ENCODE data around the gene ZIC2. TPM values are rescaled to one million over a fixed set of nuclear protein-coding genes. Genes with fewer than 3 reads are reported as not detected.

The ZIC2 gene
- total and polyA plus RNA-seq, 5 donors from 2014 or later = not detected

- Histone ChIP-seq H3K36me3 (ENCODE audit: control insufficient read depth, insufficient read depth, low read length) (no peaks in the 10 kb centered on the region), H3K27ac (ENCODE audit: insufficient read depth, low read length, poor library complexity, severe bottlenecking) (no peak overlapping the region), H3K4me3 (ENCODE audit: low read depth, low read length) (no peak overlapping the region), H3K4me1 (ENCODE audit: control insufficient read depth, insufficient read depth, low read length, poor library complexity, severe bottlenecking) (peaks cover 56% of the 10 kb centered on the region), H3K27me3 (ENCODE audit: control insufficient read depth, insufficient read depth, low read length) (peaks cover 48% of the 10 kb centered on the region), H3K9me3 (ENCODE audit: control insufficient read depth in 2 of 2, low read length in 2 of 2) (peaks cover 10 to 41% of the 10 kb centered on the region in 2 experiments)
- no peak for ATAC-seq (ENCODE audit: low read depth in 2 of 2)
- Mint-ChIP-seq H3K27ac (no peak overlapping the region), H3K36me3 (no peaks in the 10 kb centered on the region), H3K9me3 (peaks cover 0 to 27% (median 4%) of the 10 kb centered on the region in 7 donors), H3K4me1 (peaks cover 9 to 51% (median 22%) of the 10 kb centered on the region in 4 donors), H3K27me3 (peaks cover 85% of the 10 kb centered on the region), H3K4me3 (peak overlapping the region in 2 of 4 donors; percentile 7 to 88)
- DNase-seq = no peak
Measured at GRCh38 chr13:99986741-99987140, 5.2 kb downstream of the ZIC2 start.

DNA sequence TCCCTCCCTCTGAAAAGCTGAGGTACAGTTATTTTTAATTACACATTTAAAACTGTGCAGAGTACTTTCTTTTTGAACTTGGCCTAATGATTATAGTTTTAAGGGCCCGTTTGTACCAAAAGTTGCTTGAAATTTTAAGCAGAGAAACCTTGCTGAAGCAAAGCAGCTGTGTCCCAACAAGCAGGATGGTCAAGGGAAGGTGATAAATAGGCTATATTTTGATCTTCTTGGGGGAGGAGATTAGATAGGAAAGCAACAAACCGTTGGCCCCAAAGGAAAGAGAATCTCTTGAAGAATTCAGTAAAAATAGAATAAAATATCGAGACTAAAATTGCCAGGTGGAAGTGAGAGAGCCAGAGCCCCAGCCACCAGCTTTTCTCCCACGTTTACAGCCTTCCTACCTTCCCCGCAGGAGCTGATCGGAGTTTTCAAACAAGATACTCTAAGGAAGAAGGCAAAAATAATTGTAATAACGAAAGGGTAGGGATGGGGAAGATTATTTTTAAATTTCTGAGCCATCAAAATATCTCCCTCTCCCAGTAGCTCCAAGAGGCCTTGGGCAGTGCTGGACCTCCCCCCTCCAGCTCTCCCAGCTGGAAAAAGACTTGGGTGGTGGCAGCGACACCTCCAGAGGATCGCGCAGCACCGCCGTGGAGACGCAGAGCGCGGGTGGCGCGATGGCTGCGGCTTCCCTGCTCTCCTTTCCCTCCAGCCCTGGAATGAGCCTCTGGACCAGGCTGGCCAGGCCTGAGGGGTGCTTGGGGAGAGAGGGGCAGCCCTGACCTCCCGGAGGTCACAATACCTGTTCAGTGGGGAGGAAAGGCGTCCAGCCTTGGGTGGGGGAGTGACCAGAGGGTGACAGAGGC, 5.8 kb downstream of the ZIC2 start:
- H3K27me3 Mint-ChIP-seq = peaks cover 92% of the 10 kb centered on the region
- peaks cover 9 to 55% (median 24%) of the 10 kb centered on the region in 4 donors for H3K4me1 Mint-ChIP-seq
- H3K36me3 Mint-ChIP-seq = no peaks in the 10 kb centered on the region
- Histone ChIP-seq H3K4me3 (ENCODE audit: low read depth, low read length) (no peak overlapping the region), H3K9me3 (ENCODE audit: control insufficient read depth in 2 of 2, low read length in 2 of 2) (peaks cover 10 to 47% of the 10 kb centered on the region in 2 experiments), H3K27me3 (ENCODE audit: control insufficient read depth, insufficient read depth, low read length) (peaks cover 54% of the 10 kb centered on the region), H3K36me3 (ENCODE audit: control insufficient read depth, insufficient read depth, low read length) (no peaks in the 10 kb centered on the region), H3K4me1 (ENCODE audit: control insufficient read depth, insufficient read depth, low read length, poor library complexity, severe bottlenecking) (peaks cover 52% of the 10 kb centered on the region), H3K27ac (ENCODE audit: insufficient read depth, low read length, poor library complexity, severe bottlenecking) (no peak overlapping the region)
- peaks cover 0 to 31% (median 6%) of the 10 kb centered on the region in 7 donors for H3K9me3 Mint-ChIP-seq
- no peak for ATAC-seq (ENCODE audit: low read depth in 2 of 2)
- H3K27ac Mint-ChIP-seq = no peak overlapping the region
- peak overlapping the region in 2 of 4 donors; percentile 7 to 88 for H3K4me3 Mint-ChIP-seq
- no peak for DNase-seq

DNA sequence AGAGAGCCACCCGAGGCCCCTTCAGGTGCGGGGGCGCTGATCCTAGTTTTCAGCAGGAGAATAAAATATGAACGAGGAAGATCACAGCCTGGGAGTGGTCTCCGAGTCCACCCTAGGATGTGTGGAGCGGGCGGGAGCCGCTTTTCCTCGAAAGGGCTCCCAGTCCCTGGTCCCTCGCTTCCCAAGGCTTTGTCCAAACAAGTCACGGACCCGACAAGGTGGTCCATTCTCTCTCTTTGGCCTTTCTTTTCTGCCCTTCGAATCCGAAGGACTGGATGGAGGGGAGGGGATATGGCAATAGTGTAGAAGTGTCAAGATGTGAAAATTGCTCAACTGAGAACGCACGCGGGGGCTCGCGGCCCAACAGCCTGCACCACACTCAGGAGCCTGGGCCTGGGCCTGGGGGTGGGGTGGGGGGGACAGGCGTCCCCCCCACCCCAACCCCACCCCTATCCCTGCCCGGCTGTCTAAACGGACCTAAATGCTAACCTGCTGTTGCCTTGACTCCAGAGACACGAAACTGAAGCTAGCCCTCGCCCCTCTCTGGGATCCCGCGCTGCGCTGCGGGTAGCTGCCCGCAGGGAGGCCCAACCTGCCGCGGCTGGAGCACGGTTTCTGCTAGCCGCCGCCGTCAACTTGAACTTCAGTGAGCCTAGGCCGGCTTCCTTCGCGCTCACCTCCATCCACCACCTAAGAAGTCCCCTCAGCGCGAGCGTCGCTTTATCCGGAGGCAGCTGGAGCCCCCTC, 7.1 kb downstream of the ZIC2 start:
- H3K27ac Mint-ChIP-seq = no peak overlapping the region
- peaks cover 9 to 49% (median 26%) of the 10 kb centered on the region in 4 donors for H3K4me1 Mint-ChIP-seq
- peak overlapping the region; percentile 48 to 83 (median 57) for H3K4me3 Mint-ChIP-seq
- H3K27ac ChIP-seq (ENCODE audit: insufficient read depth, low read length, poor library complexity, severe bottlenecking) = no peak overlapping the region
- peaks cover 43% of the 10 kb centered on the region for H3K4me1 ChIP-seq (ENCODE audit: control insufficient read depth, insufficient read depth, low read length, poor library complexity, severe bottlenecking)
- no peak for ATAC-seq (ENCODE audit: low read depth in 2 of 2)
- H3K27me3 Mint-ChIP-seq = peaks cover 94% of the 10 kb centered on the region
- no peak for DNase-seq
- no peaks in the 10 kb centered on the region for H3K36me3 Mint-ChIP-seq
- no peak overlapping the region for H3K4me3 ChIP-seq (ENCODE audit: low read depth, low read length)
- no peaks in the 10 kb centered on the region for H3K36me3 ChIP-seq (ENCODE audit: control insufficient read depth, insufficient read depth, low read length)
- peaks cover 0 to 27% (median 8%) of the 10 kb centered on the region in 7 donors for H3K9me3 Mint-ChIP-seq
- H3K9me3 ChIP-seq (ENCODE audit: control insufficient read depth in 2 of 2, low read length in 2 of 2) = peaks cover 5 to 40% of the 10 kb centered on the region in 2 experiments
- H3K27me3 ChIP-seq (ENCODE audit: control insufficient read depth, insufficient read depth, low read length) = peaks cover 58% of the 10 kb centered on the region

GRCh38 chr13:99989276-99990125, 7.9 kb downstream of the ZIC2 start:
- peak overlapping the region; percentile 53 to 83 (median 64) for H3K4me3 Mint-ChIP-seq
- Histone ChIP-seq H3K9me3 (ENCODE audit: control insufficient read depth in 2 of 2, low read length in 2 of 2) (peaks cover 2 to 37% of the 10 kb centered on the region in 2 experiments), H3K4me1 (ENCODE audit: control insufficient read depth, insufficient read depth, low read length, poor library complexity, severe bottlenecking) (peaks cover 41% of the 10 kb centered on the region), H3K36me3 (ENCODE audit: control insufficient read depth, insufficient read depth, low read length) (no peaks in the 10 kb centered on the region), H3K27ac (ENCODE audit: insufficient read depth, low read length, poor library complexity, severe bottlenecking) (no peak overlapping the region), H3K27me3 (ENCODE audit: control insufficient read depth, insufficient read depth, low read length) (peaks cover 59% of the 10 kb centered on the region), H3K4me3 (ENCODE audit: low read depth, low read length) (peak overlapping the region; percentile 48)
- H3K9me3 Mint-ChIP-seq = peaks cover 0 to 25% (median 8%) of the 10 kb centered on the region in 7 donors
- H3K36me3 Mint-ChIP-seq = no peaks in the 10 kb centered on the region
- ATAC-seq (ENCODE audit: low read depth in 2 of 2) (no peak), DNase-seq (no peak)
- peak overlapping the region in 1 of 3 donors; percentile 59 for H3K27ac Mint-ChIP-seq
- H3K27me3 Mint-ChIP-seq = peaks cover 94% of the 10 kb centered on the region
- peaks cover 12 to 42% (median 22%) of the 10 kb centered on the region in 4 donors for H3K4me1 Mint-ChIP-seq

- peaks cover 8 to 35% of the 10 kb centered on the region in 2 experiments for H3K9me3 ChIP-seq (ENCODE audit: control insufficient read depth in 2 of 2, low read length in 2 of 2)
- Mint-ChIP-seq H3K27me3 (peaks cover 99% of the 10 kb centered on the region), H3K9me3 (peaks cover 0 to 27% (median 8%) of the 10 kb centered on the region in 7 donors), H3K36me3 (no peaks in the 10 kb centered on the region), H3K4me3 (peak overlapping the region; percentile 46 to 68 (median 56)), H3K4me1 (peaks cover 12 to 39% (median 22%) of the 10 kb centered on the region in 4 donors), H3K27ac (peak overlapping the region in 1 of 3 donors; percentile 59)
- no peak overlapping the region for H3K27ac ChIP-seq (ENCODE audit: insufficient read depth, low read length, poor library complexity, severe bottlenecking)
- H3K36me3 ChIP-seq (ENCODE audit: control insufficient read depth, insufficient read depth, low read length) = no peaks in the 10 kb centered on the region
- DNase-seq (peak in 1 of 3 donors; percentile 17), ATAC-seq (ENCODE audit: low read depth in 2 of 2) (no peak)
- H3K4me1 ChIP-seq (ENCODE audit: control insufficient read depth, insufficient read depth, low read length, poor library complexity, severe bottlenecking) = peaks cover 36% of the 10 kb centered on the region
- H3K27me3 ChIP-seq (ENCODE audit: control insufficient read depth, insufficient read depth, low read length) = peaks cover 66% of the 10 kb centered on the region
- peak overlapping the region; percentile 48 for H3K4me3 ChIP-seq (ENCODE audit: low read depth, low read length)
Measured at GRCh38 chr13:99990126-99990977, 8.8 kb downstream of the ZIC2 start.

DNA sequence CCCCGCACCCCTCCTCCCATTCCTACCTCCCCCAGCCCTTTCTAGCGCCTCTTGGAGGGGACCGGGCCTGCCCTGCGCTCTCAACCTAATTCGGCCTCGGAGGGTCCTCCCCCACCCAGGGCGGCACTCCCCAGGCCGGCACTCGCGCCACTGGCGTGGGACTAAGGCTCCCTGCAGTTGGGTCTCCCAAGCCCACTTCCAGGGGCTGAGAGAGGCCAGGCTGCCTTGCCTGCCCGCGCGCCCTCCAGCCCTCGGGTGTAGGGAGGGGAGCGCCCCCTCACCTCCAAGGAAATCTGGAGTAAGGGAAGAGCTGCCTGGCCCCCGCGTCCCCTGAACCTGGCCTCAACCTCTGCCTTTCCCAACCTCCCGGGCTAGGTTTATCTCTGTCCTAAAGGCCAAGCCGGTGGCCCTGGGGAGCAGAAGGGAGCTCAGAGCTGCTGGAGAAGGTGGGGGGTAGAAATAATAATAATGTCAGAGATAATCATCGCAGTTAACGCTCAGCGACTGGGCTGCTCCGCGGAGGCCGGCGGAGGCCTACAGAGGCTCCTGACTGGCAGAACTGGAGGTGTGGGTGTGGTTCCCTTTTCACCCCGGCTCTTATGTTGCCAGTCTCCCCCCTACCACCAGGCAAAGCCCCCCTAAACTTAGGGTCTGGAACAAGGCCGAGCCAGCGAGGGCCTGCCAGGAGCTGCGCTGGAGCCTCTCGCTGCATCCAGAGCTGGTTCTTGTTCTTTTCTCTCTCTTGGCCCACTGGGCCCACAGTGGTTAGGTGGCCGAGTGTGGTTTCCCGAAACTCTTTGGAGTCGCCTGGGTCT, 9.6 kb downstream of the ZIC2 start:
- Mint-ChIP-seq H3K27me3 (peaks cover 100% of the 10 kb centered on the region), H3K36me3 (no peaks in the 10 kb centered on the region), H3K4me1 (peaks cover 13 to 39% (median 24%) of the 10 kb centered on the region in 4 donors), H3K4me3 (peak overlapping the region in 1 of 4 donors; percentile 61), H3K9me3 (peaks cover 0 to 23% (median 4%) of the 10 kb centered on the region in 7 donors), H3K27ac (no peak overlapping the region)
- Histone ChIP-seq H3K27ac (ENCODE audit: insufficient read depth, low read length, poor library complexity, severe bottlenecking) (no peak overlapping the region), H3K27me3 (ENCODE audit: control insufficient read depth, insufficient read depth, low read length) (peaks cover 69% of the 10 kb centered on the region), H3K36me3 (ENCODE audit: control insufficient read depth, insufficient read depth, low read length) (no peaks in the 10 kb centered on the region), H3K9me3 (ENCODE audit: control insufficient read depth in 2 of 2, low read length in 2 of 2) (peaks cover 16 to 40% of the 10 kb centered on the region in 2 experiments), H3K4me3 (ENCODE audit: low read depth, low read length) (no peak overlapping the region), H3K4me1 (ENCODE audit: control insufficient read depth, insufficient read depth, low read length, poor library complexity, severe bottlenecking) (peaks cover 36% of the 10 kb centered on the region)
- DNase-seq (peak in 1 of 3 donors; percentile 3), ATAC-seq (ENCODE audit: low read depth in 2 of 2) (no peak)

All from CD4-positive, CD25-positive, alpha-beta regulatory T cell (primary cell).